Measurements from ENCODE around the gene ZNF470.

The ZNF470 gene

GRCh38 chr19:56567274-56568120 lies at the start of gene ZNF470:
TSS of gene ZNF470 (plus strand) at chr19:56567468. CDS start at chr19:56570312, 2,844 bp downstream.
- H3K4me3 ChIP-seq: peak within 1 kb of the TSS; percentile 98
- TF ChIP-seq CTCF (IDR thresholded peaks at IDR 0.05): no peak
- H3K27ac ChIP-seq: peak within 1 kb of the TSS; percentile 56 to 91
- DNase-seq (ENCODE audit: low spot score): peak; percentile 96

- no peak for TF ChIP-seq CTCF (IDR thresholded peaks at IDR 0.05)
- DNase-seq (ENCODE audit: low spot score): no peak
- Histone ChIP-seq H3K4me3 (peak overlapping the region; percentile 35), H3K27ac (no peak overlapping the region)
Measured at GRCh38 chr19:56525214-56525860, 41.9 kb upstream of the ZNF470 start.

- TF ChIP-seq CTCF (IDR thresholded peaks at IDR 0.05): no peak
- H3K4me3 ChIP-seq: peak overlapping the region; percentile 82
- no peak overlapping the region for H3K27ac ChIP-seq
- DNase-seq (ENCODE audit: low spot score): no peak
Measured at GRCh38 chr19:56537442-56537841, 29.8 kb upstream of the ZNF470 start.

- peak overlapping the region; percentile 59 to 95 for H3K27ac ChIP-seq
- DNase-seq (ENCODE audit: low spot score): peak; percentile 95
- H3K4me3 ChIP-seq: peak overlapping the region; percentile 82
- TF ChIP-seq CTCF (IDR thresholded peaks at IDR 0.05): no peak
Measured at GRCh38 chr19:56538254-56538760, 29.0 kb upstream of the ZNF470 start.

- Histone ChIP-seq H3K27ac (peak within 1 kb of the TSS; percentile 78 to 95), H3K4me3 (peak within 1 kb of the TSS; percentile 82)
- no peak for TF ChIP-seq CTCF (IDR thresholded peaks at IDR 0.05)
- no peak for DNase-seq (ENCODE audit: low spot score)
Measured at GRCh38 chr19:56538761-56539263, 28.5 kb upstream of the ZNF470 start, which contains the start of gene ZFP28. TSS of gene ZFP28 (plus strand) at chr19:56538948. CDS start at chr19:56539019, 71 bp downstream.

GRCh38 chr19:56543776-56544175 lies 23.5 kb upstream of the ZNF470 start:
- no peak for DNase-seq (ENCODE audit: low spot score)
- TF ChIP-seq CTCF (IDR thresholded peaks at IDR 0.05): no peak
- H3K4me3 ChIP-seq: peak overlapping the region; percentile 13

More at GRCh38 chr19:56543776-56544175, 23.5 kb upstream of the ZNF470 start:
- no peak overlapping the region for H3K27ac ChIP-seq
